SK-N-MC (cell line): ENCODE data around the gene GASK1B.

ENCODE experiments used
- DNase-seq: peaks from one replicate; pipeline ENCODE4 v3.0.0-alpha.2; 2011; ENCODE audit warnings: low read depth, low spot score
- H3K27ac ChIP-seq: fragments of 200-600 bp; sonication (generic); 2 replicates; pipeline ENCODE4 v1.5.1; 2016; ENCODE audit warnings: mixed run types
- H3K36me3 ChIP-seq: fragments of 200-600 bp; sonication (generic); 2 replicates; pipeline ENCODE4 v1.6.1; 2017; ENCODE audit warnings: antibody characterized with exemption, low read length, mixed read lengths; ENCODE audit not compliant: insufficient read depth
- H3K4me3 ChIP-seq: fragments of 200-600 bp; sonication (generic); 2 replicates; pipeline ENCODE4 v1.5.1; 2016
- H3K9ac ChIP-seq: fragments of 200-600 bp; sonication (generic); 2 replicates; pipeline ENCODE4 v1.8.0; 2017; ENCODE audit warnings: mixed run types, mixed read lengths; ENCODE audit not compliant: insufficient read length
- H3K9me3 ChIP-seq: fragments of 200-600 bp; sonication (generic); 2 replicates; pipeline ENCODE4 v1.6.1; 2017; ENCODE audit warnings: low read depth, mild to moderate bottlenecking, antibody characterized with exemption, low read length, moderate library complexity, mixed read lengths
- EZH2 ChIP-seq: fragments of 200-600 bp; sonication (generic); IDR thresholded peaks from one replicate; pipeline ENCODE4 v1.6.1; 2017; ENCODE audit warnings: antibody characterized with exemption
- FOXP2 ChIP-seq: optimal IDR thresholded peaks from 2 replicates; pipeline ENCODE3; 2011; ENCODE audit warnings: mild to moderate bottlenecking, moderate library complexity; ENCODE audit not compliant: insufficient read depth; ENCODE audit errors: extremely low read length, control extremely low read depth
- POLR2AphosphoS5 ChIP-seq: IDR thresholded peaks from 2 replicates; pipeline ENCODE4 v1.6.1; 2012; ENCODE audit warnings: mild to moderate bottlenecking, low read depth, low read length, borderline replicate concordance

Gene GASK1B

DNA sequence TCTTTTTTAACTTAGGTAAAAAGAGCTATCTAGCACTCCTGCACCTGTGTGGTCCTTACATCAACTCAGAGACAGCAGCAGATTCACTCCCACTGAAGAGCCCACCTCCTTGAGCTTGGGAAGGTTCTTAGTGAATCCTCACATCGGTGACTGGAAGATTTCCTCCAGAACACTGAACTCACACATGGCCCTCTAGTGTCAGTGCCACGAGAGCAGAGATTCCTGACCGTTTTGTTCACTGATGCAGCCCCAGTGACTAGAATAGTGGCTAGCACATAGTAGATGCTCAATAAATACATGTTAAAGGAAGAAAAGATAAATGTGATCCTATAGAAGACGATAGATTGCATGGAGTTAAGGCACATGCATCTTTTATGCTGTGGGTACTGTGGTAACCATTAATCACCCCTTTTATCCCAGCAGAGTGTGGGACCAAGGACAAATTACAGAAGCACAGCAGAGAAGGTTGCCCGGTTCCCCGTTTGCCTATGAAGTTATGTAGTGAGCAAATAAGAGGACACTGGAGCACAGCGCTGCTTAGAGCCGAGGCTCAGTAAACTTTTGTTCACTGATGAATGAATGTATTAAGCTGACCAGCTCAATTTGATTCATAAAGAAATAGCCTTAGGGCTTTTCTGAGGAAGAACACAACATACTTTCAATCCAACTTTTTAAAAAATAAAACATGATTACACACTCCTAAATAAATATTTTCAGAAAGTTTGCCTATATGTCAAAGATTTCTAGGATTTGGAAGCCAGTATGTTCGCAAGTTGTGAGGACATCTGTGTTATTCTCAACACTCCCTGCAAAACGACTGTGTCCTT is 8.7 kb downstream of the GASK1B start:
- Histone ChIP-seq H3K36me3 (no peaks in the 10 kb centered on the region), H3K9me3 (no peaks in the 10 kb centered on the region), H3K9ac (no peak overlapping the region), H3K4me3 (no peak overlapping the region), H3K27ac (no peak overlapping the region)
- DNase-seq = no peak
- TF ChIP-seq FOXP2 = no peak
- no peak for TF ChIP-seq EZH2
- no peak for TF ChIP-seq POLR2AphosphoS5

- H3K9ac ChIP-seq = no peak overlapping the region
- no peaks in the 10 kb centered on the region for H3K9me3 ChIP-seq
- no peak for DNase-seq
- TF ChIP-seq FOXP2 (no peak), POLR2AphosphoS5 (no peak), EZH2 (no peak)
- no peaks in the 10 kb centered on the region for H3K36me3 ChIP-seq
- H3K4me3 ChIP-seq = no peak overlapping the region
- H3K27ac ChIP-seq = no peak overlapping the region
Measured at GRCh38 chr4:158162631-158163030, 10.2 kb downstream of the GASK1B start.

DNA sequence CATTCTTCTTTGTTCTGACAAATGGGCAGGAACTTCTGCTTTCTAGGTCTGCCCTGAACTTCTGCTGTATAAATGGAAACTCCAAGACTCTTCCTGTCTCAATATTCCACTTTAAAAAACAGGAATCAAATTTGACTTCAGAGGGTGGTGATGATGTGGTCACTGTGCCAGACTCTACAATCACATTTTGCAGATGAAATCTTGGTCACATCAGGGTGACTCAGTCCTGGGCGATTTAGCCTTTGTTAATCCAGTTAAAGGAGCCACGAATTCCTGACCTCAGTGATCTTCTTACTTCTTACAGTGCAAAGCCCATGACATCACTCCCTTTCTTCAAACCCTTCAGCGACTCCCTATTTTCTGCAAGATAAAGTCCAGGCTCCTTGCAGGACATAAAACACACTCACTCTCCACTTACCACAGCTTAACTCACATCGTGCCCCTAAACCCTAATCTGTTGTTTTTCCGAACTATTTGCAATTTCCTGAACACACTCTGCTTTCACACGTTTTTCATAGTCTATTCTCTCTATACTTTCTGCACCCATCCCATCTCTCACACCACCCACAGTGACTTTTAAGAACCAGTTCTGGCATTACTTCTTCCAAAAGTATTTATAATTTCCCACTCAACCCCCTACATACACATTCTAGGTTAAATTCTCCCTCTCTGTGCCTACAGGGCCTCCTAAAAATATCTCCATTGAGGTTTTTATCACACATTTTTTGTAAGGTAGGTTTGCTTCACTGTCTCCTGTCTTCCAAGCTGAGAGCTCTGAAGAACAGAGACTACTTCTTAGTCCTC is 11.1 kb downstream of the GASK1B start:
- H3K27ac ChIP-seq = no peak overlapping the region
- TF ChIP-seq FOXP2 (no peak), POLR2AphosphoS5 (no peak), EZH2 (no peak)
- no peak for DNase-seq

DNA sequence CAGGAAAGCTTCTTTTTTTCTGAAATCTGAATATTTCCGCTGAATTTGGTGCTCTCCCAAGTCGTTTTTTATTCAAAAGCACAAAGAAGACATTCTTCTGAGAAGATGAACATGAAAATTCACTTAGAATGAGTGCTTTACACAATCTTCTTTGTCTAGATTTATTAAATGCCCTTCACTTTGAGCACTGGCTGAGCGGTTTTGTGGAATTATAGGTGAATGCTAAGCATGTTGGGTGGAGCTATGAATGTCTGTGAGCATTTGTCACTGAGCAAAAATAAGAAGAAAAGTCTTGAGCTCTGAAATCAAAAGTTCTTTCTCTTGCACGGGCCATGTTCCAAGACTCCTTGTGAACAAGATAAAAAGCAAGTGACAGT is 13.1 kb downstream of the GASK1B start:
- TF ChIP-seq POLR2AphosphoS5 (no peak), FOXP2 (no peak), EZH2 (no peak)
- H3K9ac ChIP-seq = no peak overlapping the region
- H3K4me3 ChIP-seq = no peak overlapping the region
- DNase-seq = no peak
- H3K9me3 ChIP-seq = no peaks in the 10 kb centered on the region
- H3K27ac ChIP-seq = no peak overlapping the region
- H3K36me3 ChIP-seq = no peaks in the 10 kb centered on the region

More for the DNA sequence above, 11.1 kb downstream of the GASK1B start:
- Histone ChIP-seq H3K9ac (no peak overlapping the region), H3K36me3 (no peaks in the 10 kb centered on the region), H3K4me3 (no peak overlapping the region), H3K9me3 (no peaks in the 10 kb centered on the region)

DNA sequence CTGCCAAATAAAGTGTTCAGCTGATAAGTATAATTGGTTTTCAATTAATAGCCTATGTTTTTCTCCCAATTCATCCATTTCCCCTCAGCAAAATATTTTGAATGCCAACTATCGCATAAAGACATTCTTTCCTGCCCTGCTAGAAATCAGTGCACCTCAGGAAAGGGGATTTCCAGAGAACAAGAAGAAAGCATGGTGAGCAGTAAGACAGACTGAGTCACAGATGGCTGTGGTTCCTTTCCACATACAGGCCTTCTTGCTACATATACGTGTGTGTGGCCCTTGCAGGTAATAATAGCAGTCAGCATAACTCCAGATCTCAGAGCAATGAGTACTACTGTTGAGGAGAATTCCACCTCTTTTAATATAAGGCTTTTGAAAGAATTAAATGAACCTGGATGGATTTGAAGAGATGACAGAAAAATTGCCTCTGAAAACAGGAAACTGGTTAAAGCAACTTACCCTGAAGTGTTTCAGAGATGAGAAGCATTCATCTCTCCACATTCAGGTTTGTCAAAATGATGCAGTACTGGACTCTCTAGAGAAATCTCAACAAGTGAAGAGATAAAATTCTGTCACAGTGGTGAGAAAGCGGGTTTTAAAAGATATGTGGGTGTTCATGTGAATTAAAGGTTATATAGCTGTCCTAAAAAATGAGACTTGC is 13.6 kb downstream of the GASK1B start:
- Histone ChIP-seq H3K27ac (no peak overlapping the region), H3K9ac (no peak overlapping the region)

GRCh38 chr4:158157412-158157811 is 15.4 kb downstream of the GASK1B start:
- no peaks in the 10 kb centered on the region for H3K36me3 ChIP-seq
- H3K27ac ChIP-seq = no peak overlapping the region
- DNase-seq = no peak
- H3K9ac ChIP-seq = no peak overlapping the region
- TF ChIP-seq POLR2AphosphoS5 = no peak
- TF ChIP-seq FOXP2 = no peak
- no peak for TF ChIP-seq EZH2
- H3K9me3 ChIP-seq = no peaks in the 10 kb centered on the region
- no peak overlapping the region for H3K4me3 ChIP-seq

More for the DNA sequence above, 13.6 kb downstream of the GASK1B start:
- Histone ChIP-seq H3K9me3 (no peaks in the 10 kb centered on the region), H3K36me3 (no peaks in the 10 kb centered on the region), H3K4me3 (no peak overlapping the region)
- TF ChIP-seq EZH2 = no peak
- no peak for DNase-seq

DNA sequence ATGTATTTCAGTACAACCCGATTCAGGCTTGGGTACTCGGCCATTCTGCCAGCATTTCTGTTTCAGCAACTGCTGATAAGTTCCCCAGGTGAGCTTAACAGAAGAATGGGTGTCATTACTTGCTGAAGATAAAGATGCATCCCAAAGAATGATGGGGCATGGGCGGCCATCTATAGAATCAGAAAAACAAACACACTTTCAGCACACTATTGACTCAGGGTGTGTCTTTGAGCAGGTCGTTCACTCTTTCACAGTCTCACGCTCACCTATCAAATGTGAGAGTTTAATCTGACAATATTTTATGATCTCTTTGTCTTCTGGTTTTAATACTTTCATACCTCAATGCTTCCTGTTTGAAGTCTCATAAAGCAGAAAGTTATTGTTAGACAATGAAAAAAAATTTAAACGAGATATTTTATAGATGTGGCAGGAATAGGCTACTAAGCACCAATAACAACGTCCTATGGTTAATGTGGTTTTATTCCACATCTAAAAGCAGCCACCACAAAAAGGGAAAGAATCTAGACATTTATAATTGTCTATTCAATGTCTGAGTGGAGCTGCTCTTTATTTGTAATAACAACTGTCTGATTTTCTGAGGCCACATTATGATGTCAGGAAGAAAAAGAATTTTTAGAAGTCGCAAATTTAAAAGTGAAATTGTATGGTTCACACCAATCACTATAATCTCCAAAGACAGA is 17.0 kb downstream of the GASK1B start:
- no peak overlapping the region for H3K27ac ChIP-seq
- H3K9ac ChIP-seq = no peak overlapping the region
- no peaks in the 10 kb centered on the region for H3K9me3 ChIP-seq
- no peak for DNase-seq
- no peaks in the 10 kb centered on the region for H3K36me3 ChIP-seq
- H3K4me3 ChIP-seq = no peak overlapping the region
- TF ChIP-seq EZH2 (no peak), FOXP2 (no peak), POLR2AphosphoS5 (no peak)

GRCh38 chr4:158147151-158147550 is 25.7 kb downstream of the GASK1B start:
- no peak overlapping the region for H3K27ac ChIP-seq
- H3K36me3 ChIP-seq = no peaks in the 10 kb centered on the region
- no peak for TF ChIP-seq FOXP2
- TF ChIP-seq EZH2 = no peak
- no peak for TF ChIP-seq POLR2AphosphoS5
- DNase-seq = no peak
- H3K4me3 ChIP-seq = no peak overlapping the region
- no peaks in the 10 kb centered on the region for H3K9me3 ChIP-seq
- H3K9ac ChIP-seq = no peak overlapping the region

DNA sequence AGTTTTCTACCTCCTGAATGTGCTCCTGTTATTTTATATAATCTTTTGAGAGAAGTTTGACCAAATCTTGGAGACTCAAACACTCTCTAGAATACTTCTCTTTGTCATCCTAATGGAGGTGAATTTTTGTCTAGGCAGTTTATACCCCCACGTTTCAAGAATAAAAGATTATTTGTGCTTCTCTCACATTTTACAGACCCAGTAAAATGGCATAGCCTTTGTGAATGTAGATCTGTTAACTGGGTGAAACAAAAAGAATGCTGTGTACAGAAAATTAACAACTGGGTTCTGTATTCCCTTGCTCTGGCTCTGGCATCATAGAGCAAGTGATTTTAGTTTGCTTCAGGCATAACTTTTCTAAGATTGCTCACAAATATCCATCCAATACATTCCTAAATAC is 26.1 kb downstream of the GASK1B start:
- no peak overlapping the region for H3K4me3 ChIP-seq
- H3K9ac ChIP-seq = no peak overlapping the region
- DNase-seq = no peak
- H3K9me3 ChIP-seq = no peaks in the 10 kb centered on the region
- TF ChIP-seq EZH2 (no peak), POLR2AphosphoS5 (no peak), FOXP2 (no peak)
- no peak overlapping the region for H3K27ac ChIP-seq
- H3K36me3 ChIP-seq = no peaks in the 10 kb centered on the region
